Kasumi-1 (cell line): ENCODE results near the gene EEF1A2.

Experiments
- DNase-seq, 2 experiments: peaks; one replicate each; lab custom pipeline; 2025; lab: John Stamatoyannopoulos, UW

Gene EEF1A2

GRCh38 chr20:63469713-63470101 is 29.2 kb downstream of the EEF1A2 start:
- no peak for DNase-seq

- DNase-seq = no peak
Measured at GRCh38 chr20:63469019-63469712, 29.7 kb downstream of the EEF1A2 start.

DNA sequence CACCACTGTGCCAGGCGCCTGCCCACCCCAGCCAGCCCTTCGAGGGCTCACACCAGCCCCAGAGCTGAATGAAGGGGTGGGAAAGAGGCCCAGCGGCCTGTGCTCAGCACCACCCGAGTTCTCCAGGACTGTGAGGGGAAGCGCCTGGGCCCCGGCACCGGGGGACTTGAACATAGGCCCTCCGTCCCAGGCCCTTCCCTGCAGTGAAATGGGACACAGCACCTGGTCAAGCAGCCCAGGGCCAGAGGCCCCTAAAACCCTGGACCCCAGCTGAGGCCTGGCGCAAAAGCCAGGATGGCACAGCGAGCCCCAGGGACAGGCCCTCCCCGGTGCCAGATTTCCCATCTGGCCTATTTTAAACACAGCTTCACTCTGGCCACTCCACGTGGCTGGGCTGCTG is 30.5 kb downstream of the EEF1A2 start:
- DNase-seq = no peak

DNA sequence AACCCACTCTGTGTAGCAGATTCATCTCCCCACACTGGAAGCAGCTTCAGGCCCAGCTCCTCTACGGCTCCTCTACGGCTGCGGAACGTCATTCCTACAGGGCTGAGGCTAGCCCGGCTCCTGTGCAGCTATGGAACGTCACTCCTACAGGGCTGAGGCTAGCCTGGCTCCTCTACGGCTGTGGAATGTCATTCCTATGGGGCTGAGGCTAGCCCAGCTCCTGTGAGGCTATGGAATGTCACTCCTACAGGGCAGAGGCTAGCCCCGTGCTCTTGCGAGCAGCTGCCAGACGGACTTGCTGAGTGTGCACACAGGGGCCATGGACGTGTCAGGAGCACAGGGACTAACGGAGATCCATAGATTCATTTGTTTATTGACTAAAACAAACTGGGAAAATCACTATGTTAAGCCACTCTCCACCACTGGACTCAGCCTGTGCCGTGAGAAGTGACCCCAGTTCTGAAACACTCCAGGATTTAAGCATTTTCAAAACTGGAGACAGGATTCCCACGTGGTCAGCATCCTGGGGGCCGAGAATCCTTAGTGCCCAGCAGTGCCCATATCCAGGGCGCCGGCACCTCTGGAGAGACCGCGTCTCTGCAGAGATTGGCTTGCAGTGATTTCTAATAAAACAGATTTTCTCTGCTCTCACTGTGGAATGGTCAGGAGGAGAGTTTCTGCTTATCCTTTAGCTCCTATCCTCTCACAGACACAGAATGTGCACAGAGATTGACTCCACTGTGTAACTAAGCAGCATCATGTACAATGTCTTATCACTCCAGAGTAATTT is 31.4 kb downstream of the EEF1A2 start:
- no peak for DNase-seq

DNA sequence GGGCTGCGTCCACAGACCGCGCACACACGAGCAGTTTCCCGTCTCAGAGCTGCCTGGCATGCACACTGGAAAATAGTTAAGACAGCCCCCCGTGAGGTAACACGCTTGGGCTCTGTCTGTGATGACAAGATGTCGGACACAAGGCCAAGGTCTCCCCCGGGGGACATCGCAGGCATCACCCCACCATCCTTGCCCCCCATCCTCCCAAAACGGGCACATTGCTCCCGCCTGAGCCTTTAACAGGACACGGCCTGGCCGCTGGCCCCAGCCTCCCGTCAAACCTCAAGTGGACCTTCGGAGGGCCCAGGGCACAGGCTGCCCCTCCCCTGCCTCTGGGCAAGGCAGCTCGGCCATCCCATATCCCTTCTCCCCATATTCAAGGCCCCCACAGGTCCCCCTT is 32.0 kb downstream of the EEF1A2 start:
- DNase-seq = no peak

GRCh38 chr20:63466250-63466825 is 32.5 kb downstream of the EEF1A2 start:
- DNase-seq = no peak

GRCh38 chr20:63465380-63466249 is 33.3 kb downstream of the EEF1A2 start:
- DNase-seq = no peak

DNA sequence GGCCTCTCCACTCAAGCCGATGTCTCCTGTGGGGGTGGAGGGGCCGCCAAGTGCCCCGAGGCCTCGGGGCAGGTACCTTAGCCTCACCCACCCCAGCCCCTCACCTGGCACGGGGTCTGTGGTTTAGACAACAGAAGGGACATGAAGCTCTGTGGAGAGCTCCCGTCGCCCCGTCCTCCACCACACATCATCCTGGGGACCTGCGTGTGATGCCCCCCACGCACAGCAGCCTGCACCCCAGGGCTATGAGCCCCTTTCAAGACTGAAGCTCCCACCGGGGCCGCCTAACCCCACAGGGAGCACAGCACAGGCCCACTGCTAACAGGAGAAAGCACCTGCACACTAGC is 34.6 kb downstream of the EEF1A2 start:
- no peak for DNase-seq

- no peak for DNase-seq
Measured at GRCh38 chr20:63463400-63464288, 35.2 kb downstream of the EEF1A2 start.

GRCh38 chr20:63462244-63462643 is 36.6 kb downstream of the EEF1A2 start:
- no peak for DNase-seq

DNA sequence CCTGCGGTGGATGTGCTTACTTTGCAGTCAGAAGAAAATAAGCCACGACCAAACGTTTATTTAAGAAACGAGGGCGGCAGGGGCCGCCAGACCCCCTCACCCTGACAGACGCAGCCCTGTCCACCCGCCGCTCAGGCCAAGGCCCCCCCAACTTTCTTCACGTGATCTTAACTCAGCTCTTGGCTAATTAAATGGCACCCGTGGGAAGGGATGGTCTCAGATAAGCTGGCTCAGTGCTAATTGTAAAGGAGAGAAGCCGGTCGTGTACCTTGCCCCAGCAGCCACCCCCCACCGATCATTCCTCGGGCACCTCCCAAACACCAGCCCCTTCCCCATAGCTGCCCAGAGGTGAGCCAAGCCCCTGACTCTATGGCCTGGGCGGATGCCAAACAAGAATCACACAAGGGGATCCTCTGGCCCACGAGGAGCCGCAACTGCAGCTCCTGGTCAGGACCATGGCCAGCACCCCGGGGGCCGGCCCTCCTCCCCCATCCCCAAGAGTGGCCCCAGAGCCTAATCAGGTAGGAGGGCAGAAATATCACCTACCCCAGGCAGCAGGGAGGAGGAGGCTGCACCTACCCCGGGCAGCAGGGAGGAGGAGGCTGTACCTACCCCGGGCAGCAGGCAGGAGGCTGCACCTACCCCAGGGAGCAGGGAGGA is 37.6 kb downstream of the EEF1A2 start:
- no peak for DNase-seq

DNA sequence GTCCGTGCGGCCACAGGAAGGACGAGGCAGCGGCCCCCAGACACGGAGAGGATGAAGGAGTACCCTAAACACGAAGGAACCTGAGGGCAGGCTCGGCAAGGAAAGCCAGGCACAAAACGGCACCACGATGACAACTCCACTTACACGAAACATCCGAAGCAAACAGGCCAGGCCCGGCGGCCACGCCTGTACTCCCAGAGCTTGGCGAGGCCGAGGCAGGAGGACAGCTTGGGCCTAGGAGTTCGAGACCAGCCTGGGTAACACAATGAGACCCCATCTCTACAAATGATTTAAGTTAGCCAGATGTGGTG is 39.9 kb downstream of the EEF1A2 start:
- DNase-seq = no peak

GRCh38 chr20:63458170-63459069 is 40.5 kb downstream of the EEF1A2 start:
- DNase-seq = no peak

GRCh38 chr20:63457737-63458136 is 41.1 kb downstream of the EEF1A2 start:
- DNase-seq = peak in 1 of 2 experiments; percentile 6

GRCh38 chr20:63456429-63457284 is 42.2 kb downstream of the EEF1A2 start:
- DNase-seq = no peak

- DNase-seq = no peak
Measured at GRCh38 chr20:63455568-63455859, 43.4 kb downstream of the EEF1A2 start.

- no peak for DNase-seq
Measured at GRCh38 chr20:63454731-63455567, 43.9 kb downstream of the EEF1A2 start.

GRCh38 chr20:63452821-63453523 is 45.9 kb downstream of the EEF1A2 start:
- DNase-seq = peak; percentile 5 to 25
